HT1080 (cell line): ENCODE data around the gene ORC3. TPM values are rescaled to one million over a fixed set of nuclear protein-coding genes. Genes with fewer than 3 reads are reported as not detected.

ENCODE experiments used
- total RNA-seq: library from RNA; depleted of rRNA; stranded (reverse); fragments of >200 nt; shearing (Covaris generic); gene quantifications from 2 replicates; pipeline ENCODE4 v1.2.3, GENCODE V29; 2014; rRNA removed

The ORC3 gene
- total RNA-seq, 1 experiment from 2014 or later: 21.5 TPM

Other genes with a start within 250 kb of the ORC3 start
- 0.57 and 1.0 TPM in 2 replicates for gene C6orf163, start 245.3 kb upstream of the ORC3 start, total RNA-seq
- not detected in 2 replicates for gene CFAP206, start 182.2 kb upstream of the ORC3 start, total RNA-seq
- gene SLC35A1, start 117.2 kb upstream of the ORC3 start, total RNA-seq: 10.6 TPM in 2 replicates
- gene RARS2, start 148 bp upstream of the ORC3 start, total RNA-seq: 26.7 and 30.2 TPM in 2 replicates
- 19.4 and 32.4 TPM in 2 replicates for gene AKIRIN2, start 112.1 kb downstream of the ORC3 start, total RNA-seq